Measurements from ENCODE around the gene PSMF1. TPM values are rescaled to one million over a fixed set of nuclear protein-coding genes. Genes with fewer than 3 reads are reported as not detected.

Gene PSMF1
- total and polyA plus RNA-seq, 2 of the 4 experiments (the other 2 are of a cell fraction) = 93.6 to 109 TPM

- peaks cover 53% of the 10 kb centered on the region for H3K27me3 ChIP-seq (ENCODE audit: control insufficient read depth, insufficient read depth, low read length)
- no peak overlapping the region for H2AK5ac ChIP-seq (ENCODE audit: low read depth, low read length)
- H2AK9ac ChIP-seq (replicated peaks; ENCODE audit: low read depth, low read length, poor library complexity) = no peak overlapping the region
- no peak overlapping the region for H3K9ac ChIP-seq (ENCODE audit: low read depth, low read length)
- no peak overlapping the region for H3K56ac ChIP-seq (ENCODE audit: extremely low read depth, insufficient read depth, low read length)
- H3K14ac ChIP-seq (replicated peaks; ENCODE audit: low read depth, low read length) = no peak overlapping the region
- CTCF ChIA-PET = no interaction called here
- no peak overlapping the region for H2BK120ac ChIP-seq (ENCODE audit: low read depth, low read length)
- in situ Hi-C loops (cut with MboI; ENCODE audit: low sequenced_read_pairs) (no loop called here), intact Hi-C loops (cut with micrococcal nuclease) (loop anchor here (5.0 kb wide), 1 partner anchor 231 kb away; no protein-coding TSS in a partner anchor), dilution Hi-C loops (cut with HindIII; ENCODE audit: low sequenced_read_pairs, unreplicated experiment) (no loop called here)
- H3K79me1 ChIP-seq (ENCODE audit: low read depth in 1 of 2, low read length in 2 of 2) = no peaks in the 10 kb centered on the region
- H3K36me3 ChIP-seq (ENCODE audit: control insufficient read depth, insufficient read depth, low read length) = no peaks in the 10 kb centered on the region
- no peak overlapping the region for H3K4ac ChIP-seq (ENCODE audit: low read depth, low read length)
- no peak overlapping the region for H2BK5ac ChIP-seq (ENCODE audit: low read depth, low read length, poor library complexity, severe bottlenecking)
- TF ChIP-seq CHD1 (IDR thresholded peaks at IDR 0.05; ENCODE audit: low read depth, low read length) (no peak), USF2 (IDR thresholded peaks at IDR 0.05; ENCODE audit: low read depth, low read length) (no peak), CEBPB (IDR thresholded peaks at IDR 0.05; ENCODE audit: low read depth, low read length) (no peak), FOS (IDR thresholded peaks at IDR 0.05; ENCODE audit: low read depth, low read length) (no peak), MAFK (IDR thresholded peaks at IDR 0.05; ENCODE audit: low read depth, low read length) (no peak), BHLHE40 (IDR thresholded peaks at IDR 0.05; ENCODE audit: low read depth, low read length) (no peak), RCOR1 (IDR thresholded peaks at IDR 0.05; ENCODE audit: insufficient replicate concordance, low read length) (no peak), MXI1 (IDR thresholded peaks at IDR 0.05; ENCODE audit: borderline replicate concordance, low read depth, low read length) (no peak), SMC3 (IDR thresholded peaks at IDR 0.05; ENCODE audit: low read depth, low read length) (no peak), RAD21 (IDR thresholded peaks at IDR 0.05; ENCODE audit: low read length) (no peak)
- no peak overlapping the region for H3K27ac ChIP-seq (ENCODE audit: insufficient read depth, low read length)
- H4K8ac ChIP-seq (ENCODE audit: low read depth in 2 of 2, low read length in 2 of 2) = no peak overlapping the region
- H3K4me3 ChIP-seq (ENCODE audit: insufficient read depth, low read depth, low read length) = no peak overlapping the region
- H4K20me1 ChIP-seq (ENCODE audit: insufficient read depth, low read length) = no peaks in the 10 kb centered on the region
- DNase-seq (no peak), ATAC-seq (ENCODE audit: low read depth) (no peak)
- no peaks in the 10 kb centered on the region for H3K4me1 ChIP-seq (ENCODE audit: control insufficient read depth, insufficient read depth, low read length)
- POLR2A ChIA-PET (ENCODE audit: unreplicated experiment) = no interaction called here
- H3K23ac ChIP-seq (ENCODE audit: low read depth, low read length) = no peak overlapping the region
- H3K9me1 ChIP-seq (ENCODE audit: insufficient read depth, low read length) = 0 out of 2 replicates have a peak, but pooled peaks cover 3% of the 10 kb centered on the region
- BruUV-seq (replicated peaks) = no TSS peak
- H2AFZ ChIP-seq (replicated peaks; ENCODE audit: low read length, poor library complexity) = no peak overlapping the region
- no peak overlapping the region for H2BK15ac ChIP-seq (ENCODE audit: low read depth, low read length)
- H4K5ac ChIP-seq (ENCODE audit: low read depth, low read length) = no peak overlapping the region
- no peak overlapping the region for H2BK20ac ChIP-seq (ENCODE audit: low read depth, low read length)
- 0 out of 2 replicates have a peak, but pooled peaks cover 2% of the 10 kb centered on the region for H3K9me3 ChIP-seq (ENCODE audit: control insufficient read depth, insufficient read depth, low read length)
- H4K91ac ChIP-seq (ENCODE audit: insufficient read depth, low read depth, low read length) = no peak overlapping the region
- 100% methylated on average over 1 of the region's 8 CpGs; no CpG with 5 or more reads in 1 of the 2 experiments for WGBS, 2 experiments (ENCODE audit: extremely low coverage in 2 of 2, insufficient read length in 1 of 2)
- H3K4me2 ChIP-seq (ENCODE audit: low read depth, low read length) = no peak overlapping the region
- H3K18ac ChIP-seq (ENCODE audit: low read depth, low read length) = no peak overlapping the region
Observed at GRCh38 chr20:1205802-1206201, 87.4 kb downstream of the PSMF1 start.

Measured in IMR-90 (cell line).